ENCODE measurements around the gene KANK3. TPM values are rescaled to one million over a fixed set of nuclear protein-coding genes. Genes with fewer than 3 reads are reported as not detected.
A peak's percentile ranks its signal among the peaks of the same experiment; 100 is the strongest.

The KANK3 gene
- total and polyA plus RNA-seq, 9 of the 15 experiments (the other 6 are each of a cell fraction or from before 2014, with no cell fraction given) = 0.03 to 0.40 (median 0.08) TPM; not detected in 6

DNA sequence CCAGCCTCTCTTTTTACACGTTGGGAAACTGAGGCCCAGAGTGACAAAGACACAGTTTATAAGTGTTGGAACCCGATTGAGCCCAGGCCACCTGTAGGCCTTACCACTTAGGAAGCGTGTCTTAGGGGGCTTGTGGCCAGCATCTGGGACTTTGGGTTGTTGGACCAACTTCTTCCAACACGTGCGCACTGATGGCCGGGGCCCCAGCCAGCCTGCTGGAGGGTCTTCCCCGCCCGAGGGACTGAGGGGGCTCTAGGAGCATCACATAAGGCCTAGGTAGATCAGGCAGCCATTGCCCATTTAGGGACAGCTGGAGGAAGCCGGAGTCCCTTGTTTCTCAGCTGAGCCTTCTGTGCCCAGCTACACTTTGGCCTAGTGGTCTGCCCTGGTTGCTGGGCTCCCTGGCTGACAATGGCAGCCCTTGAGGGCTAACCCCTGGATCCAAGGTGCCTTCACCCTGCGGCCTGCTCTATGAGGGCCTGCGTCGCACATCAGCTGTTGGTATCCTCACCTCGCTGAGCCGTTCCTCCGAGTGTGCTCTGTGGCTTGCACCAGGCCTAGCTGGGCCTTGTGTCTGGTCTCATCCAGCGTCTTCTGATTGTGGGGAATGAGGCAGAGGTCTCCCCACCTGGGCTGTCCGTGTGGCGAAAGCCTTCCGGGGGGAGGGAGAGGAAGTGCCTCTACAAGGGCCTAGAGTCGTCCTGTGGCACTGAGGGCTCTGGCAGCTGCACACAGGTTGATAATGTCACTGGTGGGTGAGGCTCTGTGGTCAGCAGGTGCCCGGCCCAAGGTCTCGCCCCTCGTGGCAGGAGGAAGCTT, 48.3 kb upstream of the KANK3 start:
- FAIRE-seq = no peak
- intact Hi-C loops (cut with micrococcal nuclease) = no loop called here
- TSS peak; percentile 51 for BruUV-seq (replicated peaks)

DNA sequence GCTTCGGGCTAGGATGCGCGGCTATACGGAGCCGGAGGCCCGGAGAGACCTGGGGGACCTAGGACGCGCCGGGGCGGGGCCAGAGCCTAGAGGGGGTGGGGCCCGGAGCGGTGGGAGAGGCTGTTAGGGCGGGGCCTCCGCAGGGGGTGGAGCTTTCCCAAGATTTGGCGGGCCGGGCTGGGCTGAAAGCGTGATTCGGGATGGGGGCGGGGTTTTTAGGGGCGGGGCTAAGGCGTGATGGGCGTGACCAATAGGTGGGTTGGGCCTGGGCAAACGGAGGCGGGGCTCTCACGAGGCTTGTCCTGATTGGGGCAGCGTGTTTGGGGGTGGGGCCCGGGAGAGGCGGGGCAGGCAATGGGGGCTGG, 47.5 kb upstream of the KANK3 start:
- no peaks in the 10 kb centered on the region for H3K9me1 ChIP-seq (ENCODE audit: control insufficient read depth, insufficient read depth, low read length)
- ChIA-PET CTCF (ENCODE audit: low intra/inter-chr PET ratio) (interaction anchor here (0.5 kb wide), 1 partner anchor 190 kb away, joined by 3 read pairs; no protein-coding TSS in a partner anchor), POLR2A (interaction anchor here (0.5 to 2.2 kb wide), 19 partner anchors 10 to 398 kb away, joined by 3 to 18 read pairs (median 4); partner anchors contain the start of genes HNRNPM, MARCHF2, NDUFA7 and RPS28)
- H3K4me3 ChIP-seq = peak overlapping the region; percentile 67
- peaks cover 21% of the 10 kb centered on the region for H4K20me1 ChIP-seq (replicated peaks; ENCODE audit: control insufficient read depth, insufficient read depth, low read length)
- peaks cover 4% of the 10 kb centered on the region for H3K9me3 ChIP-seq (replicated peaks; ENCODE audit: control insufficient read depth, insufficient read depth, low read depth, low read length)
- peak overlapping the region; percentile 70 for H3K4me2 ChIP-seq (ENCODE audit: insufficient read depth, low read length)
- H2AFZ ChIP-seq (ENCODE audit: low read depth, low read length) = peak overlapping the region; percentile 20; the same call in 1 of the 2 replicates
- intact Hi-C loops (cut with micrococcal nuclease) (no loop called here), in situ Hi-C loops (cut with MboI) (no loop called here)
- H3K4me1 ChIP-seq (replicated peaks in 1 of 2; ENCODE audit: control insufficient read depth in 2 of 2, insufficient read depth in 2 of 2, low read length in 2 of 2) = peaks cover 17 to 39% of the 10 kb centered on the region in 2 experiments; a peak in 4 of 5 replicates
- peak; percentile 88 for FAIRE-seq
- no TSS peak for BruUV-seq (replicated peaks)
- peak; percentile 86 for ATAC-seq
- no peaks in the 10 kb centered on the region for H3K27me3 ChIP-seq (ENCODE audit: control insufficient read depth in 2 of 2, insufficient read depth in 2 of 2, low read length in 2 of 2)
- H3K79me2 ChIP-seq (ENCODE audit: control insufficient read depth, insufficient read depth, low read length) = peaks cover 39% of the 10 kb centered on the region
- H3K9ac ChIP-seq (ENCODE audit: insufficient read depth in 1 of 2, low read depth in 2 of 2, low read length in 2 of 2) = peak overlapping the region; percentile 98 to 99
- H3K27ac ChIP-seq (ENCODE audit: extremely low read depth, low read depth, low read length) = peak overlapping the region; percentile 94
- 0 out of 3 replicates have a peak, but pooled peaks cover 6% of the 10 kb centered on the region for H3K36me3 ChIP-seq (ENCODE audit: control insufficient read depth, insufficient read depth, low read length)
- WGBS (ENCODE audit: insufficient coverage, low coverage, missing lambda C conversion rate) = 0% methylated on average over 16 of the region's 28 CpGs
- peak; percentile 94 to 96 (median 95) for DNase-seq (ENCODE audit: extremely low read depth in 1 of 4, low spot score in 3 of 4)
- TF ChIP-seq FIP1L1 (IDR thresholded peaks at IDR 0.05; ENCODE audit: low read depth, low read length, poor library complexity, severe bottlenecking) = peak; percentile 8
- no peak for TF ChIP-seq RBM22 (IDR thresholded peaks at IDR 0.05; ENCODE audit: low read depth, low read length, poor library complexity, severe bottlenecking)
- TF ChIP-seq, protein P1, sequence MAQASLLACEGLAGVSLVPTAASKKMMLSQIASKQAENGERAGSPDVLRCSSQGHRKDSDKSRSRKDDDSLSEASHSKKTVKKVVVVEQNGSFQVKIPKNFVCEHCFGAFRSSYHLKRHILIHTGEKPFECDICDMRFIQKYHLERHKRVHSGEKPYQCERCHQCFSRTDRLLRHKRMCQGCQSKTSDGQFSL (CRISPR knock-in tag; IDR thresholded peaks at IDR 0.05) = 0 out of 2 replicates have a peak, but pooled peaks have one; percentile 3
- TF ChIP-seq, protein P1 (tag; IDR thresholded peaks at IDR 0.05) = no peak
- no peak for TF ChIP-seq NFRKB (IDR thresholded peaks at IDR 0.05; ENCODE audit: low read depth)
- peak; percentile 52 for TF ChIP-seq SMAD1 (IDR thresholded peaks at IDR 0.05; ENCODE audit: low read depth, low read length, partially characterized antibody)
- TF ChIP-seq CREM (IDR thresholded peaks at IDR 0.05; ENCODE audit: low read depth) = 0 out of 2 replicates have a peak, but pooled peaks have one; percentile 23
- TF ChIP-seq, protein P2, sequence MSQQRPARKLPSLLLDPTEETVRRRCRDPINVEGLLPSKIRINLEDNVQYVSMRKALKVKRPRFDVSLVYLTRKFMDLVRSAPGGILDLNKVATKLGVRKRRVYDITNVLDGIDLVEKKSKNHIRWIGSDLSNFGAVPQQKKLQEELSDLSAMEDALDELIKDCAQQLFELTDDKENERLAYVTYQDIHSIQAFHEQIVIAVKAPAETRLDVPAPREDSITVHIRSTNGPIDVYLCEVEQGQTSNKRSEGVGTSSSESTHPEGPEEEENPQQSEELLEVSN (IDR thresholded peaks at IDR 0.05; ENCODE audit: borderline replicate concordance in 1 of 2, extremely low read depth in 1 of 2, insufficient read depth in 1 of 2, insufficient read length in 1 of 2, low read depth in 1 of 2, low read length in 1 of 2, poor library complexity in 1 of 2, severe bottlenecking in 1 of 2) = peak in 1 of 2 experiments; percentile 18
- TF ChIP-seq POLR2AphosphoS5 (IDR thresholded peaks at IDR 0.05; ENCODE audit: control insufficient read depth, insufficient read depth, low read depth, low read length) = peak; percentile 78

More for the DNA sequence above, 48.3 kb upstream of the KANK3 start:
- DNase-seq (ENCODE audit: extremely low read depth in 1 of 4, low spot score in 3 of 4) (no peak), ATAC-seq (no peak)
- Histone ChIP-seq H3K27me3 (ENCODE audit: control insufficient read depth in 2 of 2, insufficient read depth in 2 of 2, low read length in 2 of 2) (no peaks in the 10 kb centered on the region), H3K9me1 (ENCODE audit: control insufficient read depth, insufficient read depth, low read length) (no peaks in the 10 kb centered on the region), H2AFZ (ENCODE audit: low read depth, low read length) (no peak overlapping the region), H3K9ac (ENCODE audit: insufficient read depth in 1 of 2, low read depth in 2 of 2, low read length in 2 of 2) (peak overlapping the region in 1 of 2 experiments; percentile 70; a peak in 2 of 4 replicates), H4K20me1 (replicated peaks; ENCODE audit: control insufficient read depth, insufficient read depth, low read length) (peaks cover 29% of the 10 kb centered on the region), H3K27ac (ENCODE audit: extremely low read depth, low read depth, low read length) (peak overlapping the region; percentile 35; the same call in 1 of the 3 replicates), H3K36me3 (ENCODE audit: control insufficient read depth, insufficient read depth, low read length) (0 out of 3 replicates have a peak, but pooled peaks cover 7% of the 10 kb centered on the region), H3K4me3 (peak overlapping the region; percentile 67; the same call in 1 of the 2 replicates), H3K4me1 (replicated peaks in 1 of 2; ENCODE audit: control insufficient read depth in 2 of 2, insufficient read depth in 2 of 2, low read length in 2 of 2) (peaks cover 20 to 46% of the 10 kb centered on the region in 2 experiments; a peak in 4 of 5 replicates), H3K79me2 (ENCODE audit: control insufficient read depth, insufficient read depth, low read length) (peaks cover 47% of the 10 kb centered on the region), H3K4me2 (ENCODE audit: insufficient read depth, low read length) (peak overlapping the region; percentile 70), H3K9me3 (replicated peaks; ENCODE audit: control insufficient read depth, insufficient read depth, low read depth, low read length) (peaks cover 4% of the 10 kb centered on the region)
- in situ Hi-C loops (cut with MboI) = no loop called here
- peak; percentile 51 for TF ChIP-seq POLR2G (IDR thresholded peaks at IDR 0.05; ENCODE audit: low read depth, low read length)
- peak; percentile 66 for TF ChIP-seq RBFOX2 (IDR thresholded peaks at IDR 0.05; ENCODE audit: low read depth, low read length)
- TF ChIP-seq ZNF197 (CRISPR knock-in tag; IDR thresholded peaks at IDR 0.05; ENCODE audit: low read depth) = no peak
- POLR2A ChIA-PET = interaction anchor here (0.5 to 2.2 kb wide), 14 partner anchors 12 to 214 kb away, joined by 3 to 18 read pairs (median 4); partner anchors contain the start of genes NDUFA7 and RPS28
- CTCF ChIA-PET (ENCODE audit: low intra/inter-chr PET ratio) = interaction anchor here (0.5 kb wide), 1 partner anchor 189 kb away, joined by 3 read pairs; no protein-coding TSS in a partner anchor
- WGBS (ENCODE audit: insufficient coverage, low coverage, missing lambda C conversion rate) = 60% methylated on average over 16 of the region's 23 CpGs

Data from K562 (cell line).